ENCODE data around the gene PKNOX2. TPM values are rescaled to one million over a fixed set of nuclear protein-coding genes. Genes with fewer than 3 reads are reported as not detected.

PKNOX2 gene
- polyA plus RNA-seq, 2 of the 4 experiments (the other 2 are of a cell fraction), result not detected

GRCh38 chr11:125351868-125352250, 187.3 kb downstream of the PKNOX2 start:
- Histone ChIP-seq H3K4me2 (no peak overlapping the region), H3K27ac (no peak overlapping the region), H3K4me3 (no peak overlapping the region), H3K4me1 (no peaks in the 10 kb centered on the region), H3K9me3 (no peaks in the 10 kb centered on the region)
- no peak for FAIRE-seq
- ChIA-PET POLR2A (no interaction called here), CTCF (interaction anchor here (2.4 kb wide), 1 partner anchor 10 kb away, joined by 8 read pairs; no protein-coding TSS in a partner anchor)
- no peak for DNase-seq (ENCODE audit: low read depth in 1 of 2, low spot score in 1 of 2)
- TF ChIP-seq NPAS2 (CRISPR knock-in tag; IDR thresholded peaks at IDR 0.05; ENCODE audit: borderline replicate concordance), result no peak
- TF ChIP-seq MYC (IDR thresholded peaks at IDR 0.05; ENCODE audit: borderline replicate concordance, low read length), result no peak
- TF ChIP-seq FOSB (CRISPR knock-in tag; IDR thresholded peaks at IDR 0.05), result no peak
- no peak for TF ChIP-seq KDM5A (IDR thresholded peaks at IDR 0.05)
- TF ChIP-seq RNF2 (IDR thresholded peaks at IDR 0.05; ENCODE audit: borderline replicate concordance, low read depth), result no peak
- no peak for TF ChIP-seq E2F6 (IDR thresholded peaks at IDR 0.05; ENCODE audit: borderline replicate concordance, low read depth)
- no peak for TF ChIP-seq CTCF (IDR thresholded peaks at IDR 0.05)
- TF ChIP-seq GATA3 (IDR thresholded peaks at IDR 0.05; ENCODE audit: borderline replicate concordance), result no peak
- no peak for TF ChIP-seq HEYL (CRISPR knock-in tag; IDR thresholded peaks at IDR 0.05)
- TF ChIP-seq BCL3 (IDR thresholded peaks at IDR 0.05), result no peak
- no peak for TF ChIP-seq NFE2L2 (conservative IDR thresholded peaks at IDR 0.05; ENCODE audit: low read length)
- TF ChIP-seq PBX3 (IDR thresholded peaks at IDR 0.05), result no peak
- no peak for TF ChIP-seq HOXB5 (CRISPR knock-in tag; IDR thresholded peaks at IDR 0.05)
- TF ChIP-seq RFX5 (IDR thresholded peaks at IDR 0.05), result no peak
- no peak for TF ChIP-seq EP300 (IDR thresholded peaks at IDR 0.05)
- TF ChIP-seq ESRRA (IDR thresholded peaks at IDR 0.05; ENCODE audit: borderline replicate concordance, low read length), result no peak
- no peak for ATAC-seq
- WGBS (ENCODE audit: missing lambda C conversion rate), result 65% methylated on average over 6 of the region's 6 CpGs

- Histone ChIP-seq H3K4me2 (no peak overlapping the region), H3K27ac (no peak overlapping the region), H3K4me3 (no peak overlapping the region), H3K4me1 (no peaks in the 10 kb centered on the region), H3K9me3 (no peaks in the 10 kb centered on the region)
- no peak for TF ChIP-seq RNF2 (IDR thresholded peaks at IDR 0.05; ENCODE audit: borderline replicate concordance, low read depth)
- TF ChIP-seq NPAS2 (CRISPR knock-in tag; IDR thresholded peaks at IDR 0.05; ENCODE audit: borderline replicate concordance), result no peak
- no peak for TF ChIP-seq JUNB (IDR thresholded peaks at IDR 0.05)
- TF ChIP-seq RFX5 (IDR thresholded peaks at IDR 0.05), result no peak
- no peak for TF ChIP-seq REST (IDR thresholded peaks at IDR 0.05)
- no peak for TF ChIP-seq ESRRA (IDR thresholded peaks at IDR 0.05; ENCODE audit: borderline replicate concordance, low read length)
- TF ChIP-seq ZNF302 (CRISPR knock-in tag; IDR thresholded peaks at IDR 0.05), result no peak
- TF ChIP-seq TP53 (CRISPR knock-in tag; IDR thresholded peaks at IDR 0.05), result no peak
- TF ChIP-seq SREBF2 (IDR thresholded peaks at IDR 0.05), result no peak
- TF ChIP-seq CHD4 (IDR thresholded peaks at IDR 0.05; ENCODE audit: borderline replicate concordance), result no peak
- no peak for TF ChIP-seq EP300 (IDR thresholded peaks at IDR 0.05)
- TF ChIP-seq CBX2 (IDR thresholded peaks at IDR 0.05; ENCODE audit: borderline replicate concordance, low read depth), result no peak
- no peak for TF ChIP-seq USF2 (IDR thresholded peaks at IDR 0.05)
- no peak for TF ChIP-seq POLR2A (IDR thresholded peaks at IDR 0.05; ENCODE audit: low read length)
- no peak for TF ChIP-seq MYC (IDR thresholded peaks at IDR 0.05; ENCODE audit: borderline replicate concordance, low read length)
- no peak for TF ChIP-seq TFCP2L1 (CRISPR knock-in tag; IDR thresholded peaks at IDR 0.05)
- no peak for TF ChIP-seq MAX (IDR thresholded peaks at IDR 0.05)
- TF ChIP-seq CHD2 (IDR thresholded peaks at IDR 0.05; ENCODE audit: low read length, partially characterized antibody), result no peak
- TF ChIP-seq CBX8 (IDR thresholded peaks at IDR 0.05), result no peak
- DNase-seq (ENCODE audit: low read depth in 1 of 2, low spot score in 1 of 2) (no peak), ATAC-seq (no peak), FAIRE-seq (no peak)
- WGBS (ENCODE audit: missing lambda C conversion rate), result 16% methylated on average over 2 of the region's 2 CpGs
- ChIA-PET CTCF (interaction anchor here (0.6 to 2.7 kb wide), 2 partner anchors 11 to 293 kb away, joined by 3 to 11 read pairs; no protein-coding TSS in a partner anchor), POLR2A (no interaction called here)
Measured at GRCh38 chr11:125356797-125357196, 192.2 kb downstream of the PKNOX2 start.

All from A549 (cell line).